HepG2 (cell line): ENCODE measurements around the gene CYB5B. TPM values are rescaled to one million over a fixed set of nuclear protein-coding genes. Genes with fewer than 3 reads are reported as not detected.
A peak's percentile ranks its signal among the peaks of the same experiment; 100 is the strongest.

Source experiments
- ARNT ChIP-seq: fragments of 450-650 bp; IDR thresholded peaks from 2 replicates; pipeline ENCODE4 v1.6.1; 2017
- FOXK2 ChIP-seq: fragments of 450-650 bp; IDR thresholded peaks from 2 replicates; pipeline ENCODE4 v1.6.1; 2016
- HNF4A ChIP-seq: sonication (generic); formaldehyde crosslinking; IDR thresholded peaks from 2 replicates; pipeline ENCODE4 v1.4.0; 2020; ENCODE audit warnings: missing genetic modification reagents
- HOXA3 ChIP-seq: sonication (generic); formaldehyde crosslinking; IDR thresholded peaks from 2 replicates; pipeline ENCODE4 v1.5.0; 2020; ENCODE audit warnings: missing genetic modification reagents
- NONO ChIP-seq, 2 experiments: fragments of 450-650 bp in 1 of 2; sonication (generic) in 1 of 2; formaldehyde crosslinking in 1 of 2; IDR thresholded peaks in 1 of 2; conservative IDR thresholded peaks in 1 of 2; 2 replicates each; pipeline versions ENCODE4 v1.6.1 to v1.8.0; 2017 to 2022; ENCODE audit warnings: mild to moderate bottlenecking in 1 of 2, missing genetic modification reagents in 1 of 2, moderate library complexity in 1 of 2
- PLRG1 ChIP-seq: fragments of 450-650 bp; conservative IDR thresholded peaks from 2 replicates; pipeline ENCODE4 v1.6.1; 2016
- SMAD3 ChIP-seq: sonication (generic); formaldehyde crosslinking; IDR thresholded peaks from 2 replicates; pipeline ENCODE4 v1.4.0; 2020; ENCODE audit warnings: missing genetic modification reagents
- TEAD3 ChIP-seq: optimal IDR thresholded peaks from 2 replicates; pipeline ENCODE3; 2016; ENCODE audit warnings: borderline replicate concordance
- U2AF1 ChIP-seq: fragments of 200-400 bp; formaldehyde crosslinking; optimal IDR thresholded peaks from 2 replicates; pipeline ENCODE3; 2017; ENCODE audit warnings: mild to moderate bottlenecking, low read depth, low read length
- ZBTB20 ChIP-seq: sonication (generic); formaldehyde crosslinking; IDR thresholded peaks from 2 replicates; pipeline ENCODE4 v1.8.1; 2023; ENCODE audit warnings: missing genetic modification reagents, low read depth, mild to moderate bottlenecking, borderline replicate concordance
- ZC3H4 ChIP-seq: sonication (generic); formaldehyde crosslinking; IDR thresholded peaks from 2 replicates; pipeline ENCODE4 v1.4.0; 2020; ENCODE audit warnings: missing genetic modification reagents, borderline replicate concordance
- ZNF564 ChIP-seq: sonication (generic); formaldehyde crosslinking; IDR thresholded peaks from 2 replicates; pipeline ENCODE4 v1.8.1; 2023; ENCODE audit warnings: mild to moderate bottlenecking, missing genetic modification reagents
- ZNF605 ChIP-seq: sonication (generic); formaldehyde crosslinking; IDR thresholded peaks from 2 replicates; pipeline ENCODE4 v1.8.0; 2022; ENCODE audit warnings: mild to moderate bottlenecking, missing genetic modification reagents
- ZSCAN12 ChIP-seq: sonication (generic); formaldehyde crosslinking; IDR thresholded peaks from 2 replicates; pipeline ENCODE4 v1.9.0; 2021; ENCODE audit warnings: mild to moderate bottlenecking, missing genetic modification reagents
- polyA plus RNA-seq, 8 experiments: library from polyadenylated mRNA; depleted of rRNA in 3 of 8; stranded (reverse) in 7 of 8; unstranded in 1 of 8; fragments of >200 nt; fragmentation: Illumina TruSeq in 4 of 8; extraction: Trizol in 4 of 8; gene quantifications; 2 replicates each; pipeline versions ENCODE4 v1.2.1 to v1.2.3, GENCODE V29; 2011 to 2016; ENCODE audit warnings: low read depth in 4 of 8, missing spikeins in 1 of 8, mixed read lengths in 1 of 8; ENCODE audit not compliant: insufficient read depth in 1 of 8
- total RNA-seq, 5 experiments: library from RNA; depleted of rRNA; stranded (reverse); fragments of >200 nt; fragmentation: Illumina TruSeq; extraction: Trizol; gene quantifications; 2 replicates each; pipeline ENCODE4 v1.2.3, GENCODE V29; 2016; ENCODE audit warnings: low read depth in 1 of 5
- TF ChIP-seq, protein P1 (sequence below): IDR thresholded peaks from 2 replicates; pipeline ENCODE4 v1.6.1; 2012; ENCODE audit warnings: inconsistent platforms
- TF ChIP-seq, protein P2 (sequence below): sonication (generic); formaldehyde crosslinking; IDR thresholded peaks from 2 replicates; pipeline ENCODE4 v1.5.0; 2020; ENCODE audit warnings: missing genetic modification reagents
- TF ChIP-seq, protein P3 (sequence below): sonication (generic); formaldehyde crosslinking; IDR thresholded peaks from 2 replicates; pipeline ENCODE4 v1.4.0; 2020; ENCODE audit warnings: missing genetic modification reagents
- TF ChIP-seq, protein P4 (sequence below): sonication (generic); formaldehyde crosslinking; IDR thresholded peaks from 2 replicates; pipeline ENCODE4 v1.5.1; 2020; ENCODE audit warnings: mild to moderate bottlenecking, missing genetic modification reagents, borderline replicate concordance
- TF ChIP-seq, protein P5 (sequence below): sonication (generic); formaldehyde crosslinking; IDR thresholded peaks from 2 replicates; pipeline ENCODE4 v1.4.0; 2020; ENCODE audit warnings: mild to moderate bottlenecking, missing genetic modification reagents
- TF ChIP-seq, protein P6 (sequence below): sonication (generic); formaldehyde crosslinking; IDR thresholded peaks from 2 replicates; pipeline ENCODE4 v1.4.0; 2020; ENCODE audit warnings: mild to moderate bottlenecking, missing genetic modification reagents

The CYB5B gene
- total and polyA plus RNA-seq, 2 of the 13 experiments (the other 11 are each of a cell fraction or from before 2014, with no cell fraction given): 234 to 432 TPM

DNA sequence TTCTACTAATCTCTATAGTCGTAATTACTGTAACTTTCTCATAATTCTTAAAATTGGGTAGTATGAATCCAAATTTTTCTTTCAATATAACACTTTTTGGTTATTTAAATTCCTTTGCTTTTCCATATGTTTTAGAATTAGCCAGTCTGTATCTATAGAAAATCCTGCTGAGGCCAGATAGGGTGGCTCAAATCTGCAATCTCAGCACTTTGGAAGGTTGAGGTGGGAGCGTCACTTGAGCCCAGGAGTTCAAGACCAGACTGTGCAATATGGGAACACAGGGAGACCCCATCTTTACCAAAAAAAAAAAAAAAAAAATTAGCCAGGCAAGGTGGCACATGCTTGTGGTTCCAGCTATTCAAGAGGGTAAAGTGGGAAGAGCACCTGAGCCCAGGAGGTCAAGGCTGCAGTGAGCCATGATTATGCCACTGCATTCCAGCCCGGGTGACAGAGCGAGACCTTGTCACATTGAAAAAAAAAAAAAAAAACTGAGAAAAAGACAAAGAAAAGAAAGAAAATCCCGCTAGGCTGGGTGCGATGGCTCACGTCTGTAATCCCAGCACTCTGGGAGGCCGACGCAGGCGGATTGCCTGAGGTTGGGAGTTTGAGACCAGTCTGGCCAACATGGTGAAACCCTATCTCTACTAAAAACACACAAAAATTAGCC, 47.9 kb upstream of the CYB5B start (continued):
- peak; percentile 53; the same call in 1 of the 2 replicates for TF ChIP-seq HOXA3 (CRISPR knock-in tag)
- no peak for TF ChIP-seq ZBTB20 (CRISPR knock-in tag)
- TF ChIP-seq, protein P1, sequence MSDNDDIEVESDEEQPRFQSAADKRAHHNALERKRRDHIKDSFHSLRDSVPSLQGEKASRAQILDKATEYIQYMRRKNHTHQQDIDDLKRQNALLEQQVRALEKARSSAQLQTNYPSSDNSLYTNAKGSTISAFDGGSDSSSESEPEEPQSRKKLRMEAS: 0 out of 2 replicates have a peak, but pooled peaks have one; percentile 14
- TF ChIP-seq ARNT: no peak
- TF ChIP-seq, protein P2, sequence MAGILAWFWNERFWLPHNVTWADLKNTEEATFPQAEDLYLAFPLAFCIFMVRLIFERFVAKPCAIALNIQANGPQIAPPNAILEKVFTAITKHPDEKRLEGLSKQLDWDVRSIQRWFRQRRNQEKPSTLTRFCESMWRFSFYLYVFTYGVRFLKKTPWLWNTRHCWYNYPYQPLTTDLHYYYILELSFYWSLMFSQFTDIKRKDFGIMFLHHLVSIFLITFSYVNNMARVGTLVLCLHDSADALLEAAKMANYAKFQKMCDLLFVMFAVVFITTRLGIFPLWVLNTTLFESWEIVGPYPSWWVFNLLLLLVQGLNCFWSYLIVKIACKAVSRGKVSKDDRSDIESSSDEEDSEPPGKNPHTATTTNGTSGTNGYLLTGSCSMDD (CRISPR knock-in tag): no peak
- TF ChIP-seq FOXK2: no peak; the same call in 1 of the 2 replicates
- TF ChIP-seq ZNF605 (CRISPR knock-in tag): no peak
- no peak for TF ChIP-seq SMAD3 (CRISPR knock-in tag)
- TF ChIP-seq ZNF564 (CRISPR knock-in tag): no peak
- peak; percentile 92 for TF ChIP-seq TEAD3
- no peak for TF ChIP-seq ZC3H4 (CRISPR knock-in tag)
- TF ChIP-seq, protein P3, sequence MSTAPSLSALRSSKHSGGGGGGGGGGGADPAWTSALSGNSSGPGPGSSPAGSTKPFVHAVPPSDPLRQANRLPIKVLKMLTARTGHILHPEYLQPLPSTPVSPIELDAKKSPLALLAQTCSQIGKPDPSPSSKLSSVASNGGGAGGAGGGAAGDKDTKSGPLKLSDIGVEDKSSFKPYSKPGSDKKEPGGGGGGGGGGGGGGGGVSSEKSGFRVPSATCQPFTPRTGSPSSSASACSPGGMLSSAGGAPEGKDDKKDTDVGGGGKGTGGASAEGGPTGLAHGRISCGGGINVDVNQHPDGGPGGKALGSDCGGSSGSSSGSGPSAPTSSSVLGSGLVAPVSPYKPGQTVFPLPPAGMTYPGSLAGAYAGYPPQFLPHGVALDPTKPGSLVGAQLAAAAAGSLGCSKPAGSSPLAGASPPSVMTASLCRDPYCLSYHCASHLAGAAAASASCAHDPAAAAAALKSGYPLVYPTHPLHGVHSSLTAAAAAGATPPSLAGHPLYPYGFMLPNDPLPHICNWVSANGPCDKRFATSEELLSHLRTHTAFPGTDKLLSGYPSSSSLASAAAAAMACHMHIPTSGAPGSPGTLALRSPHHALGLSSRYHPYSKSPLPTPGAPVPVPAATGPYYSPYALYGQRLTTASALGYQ (CRISPR knock-in tag): no peak
- TF ChIP-seq, protein P4, sequence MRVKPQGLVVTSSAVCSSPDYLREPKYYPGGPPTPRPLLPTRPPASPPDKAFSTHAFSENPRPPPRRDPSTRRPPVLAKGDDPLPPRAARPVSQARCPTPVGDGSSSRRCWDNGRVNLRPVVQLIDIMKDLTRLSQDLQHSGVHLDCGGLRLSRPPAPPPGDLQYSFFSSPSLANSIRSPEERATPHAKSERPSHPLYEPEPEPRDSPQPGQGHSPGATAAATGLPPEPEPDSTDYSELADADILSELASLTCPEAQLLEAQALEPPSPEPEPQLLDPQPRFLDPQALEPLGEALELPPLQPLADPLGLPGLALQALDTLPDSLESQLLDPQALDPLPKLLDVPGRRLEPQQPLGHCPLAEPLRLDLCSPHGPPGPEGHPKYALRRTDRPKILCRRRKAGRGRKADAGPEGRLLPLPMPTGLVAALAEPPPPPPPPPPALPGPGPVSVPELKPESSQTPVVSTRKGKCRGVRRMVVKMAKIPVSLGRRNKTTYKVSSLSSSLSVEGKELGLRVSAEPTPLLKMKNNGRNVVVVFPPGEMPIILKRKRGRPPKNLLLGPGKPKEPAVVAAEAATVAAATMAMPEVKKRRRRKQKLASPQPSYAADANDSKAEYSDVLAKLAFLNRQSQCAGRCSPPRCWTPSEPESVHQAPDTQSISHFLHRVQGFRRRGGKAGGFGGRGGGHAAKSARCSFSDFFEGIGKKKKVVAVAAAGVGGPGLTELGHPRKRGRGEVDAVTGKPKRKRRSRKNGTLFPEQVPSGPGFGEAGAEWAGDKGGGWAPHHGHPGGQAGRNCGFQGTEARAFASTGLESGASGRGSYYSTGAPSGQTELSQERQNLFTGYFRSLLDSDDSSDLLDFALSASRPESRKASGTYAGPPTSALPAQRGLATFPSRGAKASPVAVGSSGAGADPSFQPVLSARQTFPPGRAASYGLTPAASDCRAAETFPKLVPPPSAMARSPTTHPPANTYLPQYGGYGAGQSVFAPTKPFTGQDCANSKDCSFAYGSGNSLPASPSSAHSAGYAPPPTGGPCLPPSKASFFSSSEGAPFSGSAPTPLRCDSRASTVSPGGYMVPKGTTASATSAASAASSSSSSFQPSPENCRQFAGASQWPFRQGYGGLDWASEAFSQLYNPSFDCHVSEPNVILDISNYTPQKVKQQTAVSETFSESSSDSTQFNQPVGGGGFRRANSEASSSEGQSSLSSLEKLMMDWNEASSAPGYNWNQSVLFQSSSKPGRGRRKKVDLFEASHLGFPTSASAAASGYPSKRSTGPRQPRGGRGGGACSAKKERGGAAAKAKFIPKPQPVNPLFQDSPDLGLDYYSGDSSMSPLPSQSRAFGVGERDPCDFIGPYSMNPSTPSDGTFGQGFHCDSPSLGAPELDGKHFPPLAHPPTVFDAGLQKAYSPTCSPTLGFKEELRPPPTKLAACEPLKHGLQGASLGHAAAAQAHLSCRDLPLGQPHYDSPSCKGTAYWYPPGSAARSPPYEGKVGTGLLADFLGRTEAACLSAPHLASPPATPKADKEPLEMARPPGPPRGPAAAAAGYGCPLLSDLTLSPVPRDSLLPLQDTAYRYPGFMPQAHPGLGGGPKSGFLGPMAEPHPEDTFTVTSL (CRISPR knock-in tag): peak; percentile 38; the same call in 1 of the 2 replicates
- TF ChIP-seq, protein P5, sequence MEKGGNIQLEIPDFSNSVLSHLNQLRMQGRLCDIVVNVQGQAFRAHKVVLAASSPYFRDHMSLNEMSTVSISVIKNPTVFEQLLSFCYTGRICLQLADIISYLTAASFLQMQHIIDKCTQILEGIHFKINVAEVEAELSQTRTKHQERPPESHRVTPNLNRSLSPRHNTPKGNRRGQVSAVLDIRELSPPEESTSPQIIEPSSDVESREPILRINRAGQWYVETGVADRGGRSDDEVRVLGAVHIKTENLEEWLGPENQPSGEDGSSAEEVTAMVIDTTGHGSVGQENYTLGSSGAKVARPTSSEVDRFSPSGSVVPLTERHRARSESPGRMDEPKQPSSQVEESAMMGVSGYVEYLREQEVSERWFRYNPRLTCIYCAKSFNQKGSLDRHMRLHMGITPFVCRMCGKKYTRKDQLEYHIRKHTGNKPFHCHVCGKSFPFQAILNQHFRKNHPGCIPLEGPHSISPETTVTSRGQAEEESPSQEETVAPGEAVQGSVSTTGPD (CRISPR knock-in tag): peak; percentile 60; the same call in 1 of the 2 replicates
- no peak for TF ChIP-seq ZSCAN12 (CRISPR knock-in tag)
- no peak for TF ChIP-seq U2AF1
- TF ChIP-seq, protein P6, sequence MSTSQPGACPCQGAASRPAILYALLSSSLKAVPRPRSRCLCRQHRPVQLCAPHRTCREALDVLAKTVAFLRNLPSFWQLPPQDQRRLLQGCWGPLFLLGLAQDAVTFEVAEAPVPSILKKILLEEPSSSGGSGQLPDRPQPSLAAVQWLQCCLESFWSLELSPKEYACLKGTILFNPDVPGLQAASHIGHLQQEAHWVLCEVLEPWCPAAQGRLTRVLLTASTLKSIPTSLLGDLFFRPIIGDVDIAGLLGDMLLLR (CRISPR knock-in tag): no peak
- no peak for TF ChIP-seq NONO (IDR thresholded peaks at IDR 0.05)
- TF ChIP-seq NONO (CRISPR knock-in tag; conservative IDR thresholded peaks at IDR 0.05): 0 out of 2 replicates have a peak, but pooled peaks have one; percentile 23
- TF ChIP-seq HNF4A (CRISPR knock-in tag): peak; percentile 45
- no peak for TF ChIP-seq PLRG1
